ENCODE results near the gene KCNK7. TPM values are rescaled to one million over a fixed set of nuclear protein-coding genes. Genes with fewer than 3 reads are reported as not detected.

KCNK7 gene
- total RNA-seq, 1 experiment from 2014 or later = 0.58 TPM

- H3K9me3 ChIP-seq (ENCODE audit: low read length) = no peaks in the 10 kb centered on the region
- ChIA-PET CTCF (no interaction called here), POLR2A (ENCODE audit: unreplicated experiment) (no interaction called here)
- TF ChIP-seq EZH2 (IDR thresholded peaks at IDR 0.05; ENCODE audit: low read length, unreplicated experiment) (no peak), EZH2phosphoT487 (IDR thresholded peaks at IDR 0.05; ENCODE audit: borderline replicate concordance, low read length) (no peak)
- H3K4me2 ChIP-seq (ENCODE audit: low read length) = no peak overlapping the region
- H3K79me2 ChIP-seq (ENCODE audit: low read length) = peaks cover 13% of the 10 kb centered on the region
- H3K9me2 ChIP-seq (replicated peaks; ENCODE audit: low read length) = no peaks in the 10 kb centered on the region
- H3F3A ChIP-seq (ENCODE audit: low read length, unreplicated experiment) = no peaks in the 10 kb centered on the region
- DNase-seq (no peak), ATAC-seq (no peak)
- H3K27ac ChIP-seq (ENCODE audit: low read length) = no peak overlapping the region
- no TSS peak for BruUV-seq (replicated peaks)
- H2AFZ ChIP-seq (ENCODE audit: low read length) = no peak overlapping the region
- H3K27me3 ChIP-seq (ENCODE audit: low read length) = no peaks in the 10 kb centered on the region
- peaks cover 5% of the 10 kb centered on the region for H4K20me1 ChIP-seq (ENCODE audit: low read length)
- intact Hi-C loops (cut with micrococcal nuclease) = no loop called here
- H3K4me1 ChIP-seq (ENCODE audit: insufficient read depth, low read length) = peaks cover 13% of the 10 kb centered on the region
- no peak overlapping the region for H3K9ac ChIP-seq (ENCODE audit: low read length)
- H3K4me3 ChIP-seq (ENCODE audit: low read length) = no peak overlapping the region
- peaks cover 8% of the 10 kb centered on the region for H3K36me3 ChIP-seq (ENCODE audit: low read depth, low read length)
Measured at GRCh38 chr11:65581928-65582327, 13.7 kb downstream of the KCNK7 start.

- no peak for ATAC-seq
- CTCF ChIA-PET = no interaction called here
- no TSS peak for BruUV-seq (replicated peaks)
- Histone ChIP-seq H3K4me3 (ENCODE audit: low read length) (no peak overlapping the region), H3K4me1 (ENCODE audit: insufficient read depth, low read length) (peaks cover 21% of the 10 kb centered on the region), H3K9ac (ENCODE audit: low read length) (no peak overlapping the region), H2AFZ (ENCODE audit: low read length) (no peak overlapping the region), H3K4me2 (ENCODE audit: low read length) (no peak overlapping the region), H4K20me1 (ENCODE audit: low read length) (peaks cover 5% of the 10 kb centered on the region), H3K27me3 (ENCODE audit: low read length) (no peaks in the 10 kb centered on the region), H3F3A (ENCODE audit: low read length, unreplicated experiment) (no peaks in the 10 kb centered on the region), H3K9me2 (replicated peaks; ENCODE audit: low read length) (no peaks in the 10 kb centered on the region), H3K27ac (ENCODE audit: low read length) (no peak overlapping the region), H3K36me3 (ENCODE audit: low read depth, low read length) (peaks cover 3% of the 10 kb centered on the region; the same call in 1 of the 2 replicates), H3K9me3 (ENCODE audit: low read length) (no peaks in the 10 kb centered on the region), H3K79me2 (ENCODE audit: low read length) (peaks cover 18% of the 10 kb centered on the region)
- POLR2A ChIA-PET (ENCODE audit: unreplicated experiment) = no interaction called here
- TF ChIP-seq CTCF (conservative IDR thresholded peaks at IDR 0.05; ENCODE audit: low read depth, low read length) = no peak
- intact Hi-C loops (cut with micrococcal nuclease) = no loop called here
- no peak for DNase-seq
Measured at GRCh38 chr11:65580756-65581155, 14.8 kb downstream of the KCNK7 start.

- Histone ChIP-seq H3K79me2 (ENCODE audit: low read length) (peaks cover 18% of the 10 kb centered on the region), H3K27me3 (ENCODE audit: low read length) (no peaks in the 10 kb centered on the region), H3K9me2 (replicated peaks; ENCODE audit: low read length) (no peaks in the 10 kb centered on the region), H3K36me3 (ENCODE audit: low read depth, low read length) (peaks cover 3% of the 10 kb centered on the region; the same call in 1 of the 2 replicates), H3K9ac (ENCODE audit: low read length) (no peak overlapping the region), H3K4me2 (ENCODE audit: low read length) (no peak overlapping the region), H3K4me3 (ENCODE audit: low read length) (no peak overlapping the region), H3K9me3 (ENCODE audit: low read length) (no peaks in the 10 kb centered on the region), H3K27ac (ENCODE audit: low read length) (no peak overlapping the region), H3F3A (ENCODE audit: low read length, unreplicated experiment) (no peaks in the 10 kb centered on the region), H3K4me1 (ENCODE audit: insufficient read depth, low read length) (peaks cover 25% of the 10 kb centered on the region), H4K20me1 (ENCODE audit: low read length) (peaks cover 5% of the 10 kb centered on the region), H2AFZ (ENCODE audit: low read length) (no peak overlapping the region)
- no peak for ATAC-seq
- intact Hi-C loops (cut with micrococcal nuclease) = no loop called here
- no peak for TF ChIP-seq CTCF (conservative IDR thresholded peaks at IDR 0.05; ENCODE audit: low read depth, low read length)
- no peak for TF ChIP-seq EZH2 (IDR thresholded peaks at IDR 0.05; ENCODE audit: low read length, unreplicated experiment)
- TF ChIP-seq EZH2phosphoT487 (IDR thresholded peaks at IDR 0.05; ENCODE audit: borderline replicate concordance, low read length) = no peak
- no TSS peak for BruUV-seq (replicated peaks)
- DNase-seq = no peak
- ChIA-PET CTCF (no interaction called here), POLR2A (ENCODE audit: unreplicated experiment) (no interaction called here)
Measured at GRCh38 chr11:65580031-65580692, 15.4 kb downstream of the KCNK7 start.
